Fibroblast of lung (primary cell): ENCODE measurements around the gene NUP85. TPM values are rescaled to one million over a fixed set of nuclear protein-coding genes. Genes with fewer than 3 reads are reported as not detected.

ENCODE experiments used
- DNase-seq, 2 donors: peaks; one replicate each; pipeline versions ENCODE4 v3.0.0 to v3.0.0-alpha.2; 2010; ENCODE audit warnings: low read depth in 2 of 2
- H2AFZ ChIP-seq: 2 replicates; pipeline ENCODE4 v1.5.1; 2012; ENCODE audit warnings: low read length, control low read depth, inconsistent platforms
- H3K27ac ChIP-seq: 2 replicates; pipeline ENCODE4 v1.5.1; 2011; ENCODE audit warnings: low read length, control low read depth; ENCODE audit not compliant: insufficient read depth
- H3K27me3 ChIP-seq: 2 replicates; pipeline ENCODE4 v1.5.1; 2011; ENCODE audit warnings: mild to moderate bottlenecking, low read length; ENCODE audit not compliant: control insufficient read depth, insufficient read depth
- H3K36me3 ChIP-seq: 2 replicates; pipeline ENCODE4 v1.5.1; 2011; ENCODE audit warnings: low read length; ENCODE audit not compliant: control insufficient read depth, insufficient read depth
- H3K4me1 ChIP-seq: 2 replicates; pipeline ENCODE4 v1.5.1; 2011; ENCODE audit warnings: low read length; ENCODE audit not compliant: control insufficient read depth, insufficient read depth; ENCODE audit errors: extremely low read depth
- H3K4me2 ChIP-seq: 2 replicates; pipeline ENCODE4 v1.5.1; 2011; ENCODE audit warnings: low read length, control low read depth; ENCODE audit not compliant: insufficient read depth; ENCODE audit errors: extremely low read depth
- H3K4me3 ChIP-seq, 4 experiments: fragments of 200-600 bp in 1 of 4; sonication (generic) in 1 of 4; replicated peaks in 1 of 4; 2 replicates each; pipeline ENCODE4 v1.5.1; 2011 to 2016; ENCODE audit warnings: low read length in 4 of 4, low read depth in 3 of 4, mild to moderate bottlenecking in 3 of 4, control low read depth in 2 of 4, inconsistent platforms in 1 of 4, mixed read lengths in 1 of 4; ENCODE audit not compliant: insufficient read depth in 1 of 4; ENCODE audit errors: control extremely low read depth in 1 of 4
- H3K79me2 ChIP-seq: 2 replicates; pipeline ENCODE4 v1.5.1; 2012; ENCODE audit warnings: mild to moderate bottlenecking, low read length, inconsistent platforms; ENCODE audit not compliant: control insufficient read depth, insufficient read depth
- H3K9ac ChIP-seq: 2 replicates; pipeline ENCODE4 v1.5.1; 2011; ENCODE audit warnings: mild to moderate bottlenecking, low read length, control low read depth; ENCODE audit not compliant: insufficient read depth
- H3K9me3 ChIP-seq: 2 replicates; pipeline ENCODE4 v1.5.1; 2012; ENCODE audit warnings: low read depth, low read length; ENCODE audit not compliant: control insufficient read depth, insufficient read depth
- H4K20me1 ChIP-seq: 2 replicates; pipeline ENCODE4 v1.5.1; 2011; ENCODE audit warnings: low read length; ENCODE audit not compliant: control insufficient read depth, insufficient read depth; ENCODE audit errors: extremely low read depth
- CTCF ChIP-seq, 2 donors: IDR thresholded peaks in 1 of 2; conservative IDR thresholded peaks in 1 of 2; 1 replicate in 1 of 2; 2 replicates in 1 of 2; pipeline ENCODE4 v1.5.1; 2011 to 2012; ENCODE audit warnings: low read length in 2 of 2, control low read depth in 1 of 2, inconsistent platforms in 1 of 2, low read depth in 1 of 2, mild to moderate bottlenecking in 1 of 2
- EZH2 ChIP-seq: IDR thresholded peaks from 2 replicates; pipeline ENCODE4 v1.5.1; 2012; ENCODE audit warnings: low read length, control low read depth, mild to moderate bottlenecking; ENCODE audit errors: missing control alignments
- polyA plus RNA-seq, 2 donors: library from polyadenylated mRNA; depleted of rRNA in 1 of 2; stranded (reverse) in 1 of 2; unstranded in 1 of 2; fragments of >200 nt; gene quantifications; 2 replicates each; pipeline ENCODE4 v1.2.1, GENCODE V29; 2011 to 2012; ENCODE audit warnings: missing spikeins in 1 of 2
- total RNA-seq: library from RNA; depleted of rRNA; stranded (reverse); fragments of >200 nt; gene quantifications from 2 replicates; pipeline ENCODE4 v1.2.1, GENCODE V29; 2014

The NUP85 gene
- total and polyA plus RNA-seq, 2 donors (not counting 1 experiment from before 2014, with no cell fraction given), result 18.5 to 29.6 TPM

- no peak overlapping the region for H3K9ac ChIP-seq
- H3K9me3 ChIP-seq, result no peaks in the 10 kb centered on the region
- H3K27me3 ChIP-seq, result no peaks in the 10 kb centered on the region
- TF ChIP-seq EZH2, result no peak
- TF ChIP-seq CTCF (conservative IDR thresholded peaks at IDR 0.05 in 1 of 2, IDR thresholded peaks at IDR 0.05 in 1 of 2; ENCODE audit: low read depth in 1 of 2, low read length in 2 of 2), result no peak
- no peak overlapping the region for H3K4me3 ChIP-seq
- H3K4me2 ChIP-seq, result no peak overlapping the region
- H3K79me2 ChIP-seq, result no peaks in the 10 kb centered on the region
- H3K36me3 ChIP-seq, result peaks cover 45% of the 10 kb centered on the region
- no peak for DNase-seq
- no peak overlapping the region for H3K27ac ChIP-seq
- no peaks in the 10 kb centered on the region for H4K20me1 ChIP-seq
- H3K4me1 ChIP-seq, result peaks cover 3% of the 10 kb centered on the region
- no peak overlapping the region for H2AFZ ChIP-seq
These were observed 37.1 kb downstream of the NUP85 start for GRCh38 chr17:75242461-75243042.

GRCh38 chr17:75244133-75244866, 38.8 kb downstream of the NUP85 start:
- H3K9ac ChIP-seq, result no peak overlapping the region
- no peak for TF ChIP-seq EZH2
- TF ChIP-seq CTCF (conservative IDR thresholded peaks at IDR 0.05 in 1 of 2, IDR thresholded peaks at IDR 0.05 in 1 of 2; ENCODE audit: low read depth in 1 of 2, low read length in 2 of 2), result no peak
- no peak for DNase-seq
- no peaks in the 10 kb centered on the region for H3K27me3 ChIP-seq
- no peak overlapping the region for H3K27ac ChIP-seq
- no peak overlapping the region for H2AFZ ChIP-seq
- H3K4me1 ChIP-seq, result peaks cover 3% of the 10 kb centered on the region
- no peak overlapping the region for H3K4me3 ChIP-seq
- peaks cover 35% of the 10 kb centered on the region for H3K36me3 ChIP-seq
- H3K9me3 ChIP-seq, result no peaks in the 10 kb centered on the region
- peaks cover 6% of the 10 kb centered on the region for H3K79me2 ChIP-seq
- H3K4me2 ChIP-seq, result no peak overlapping the region
- no peaks in the 10 kb centered on the region for H4K20me1 ChIP-seq

GRCh38 chr17:75245011-75245410, 39.5 kb downstream of the NUP85 start:
- H3K4me3 ChIP-seq, result no peak overlapping the region
- H3K27me3 ChIP-seq, result no peaks in the 10 kb centered on the region
- peaks cover 3% of the 10 kb centered on the region for H3K4me1 ChIP-seq
- H4K20me1 ChIP-seq, result no peaks in the 10 kb centered on the region
- no peaks in the 10 kb centered on the region for H3K9me3 ChIP-seq
- TF ChIP-seq CTCF (conservative IDR thresholded peaks at IDR 0.05 in 1 of 2, IDR thresholded peaks at IDR 0.05 in 1 of 2; ENCODE audit: low read depth in 1 of 2, low read length in 2 of 2), result no peak
- no peak for TF ChIP-seq EZH2
- no peak overlapping the region for H3K27ac ChIP-seq
- H3K36me3 ChIP-seq, result peaks cover 34% of the 10 kb centered on the region
- no peak overlapping the region for H2AFZ ChIP-seq
- H3K9ac ChIP-seq, result no peak overlapping the region
- H3K79me2 ChIP-seq, result peaks cover 7% of the 10 kb centered on the region
- H3K4me2 ChIP-seq, result no peak overlapping the region
- DNase-seq, result no peak
